Uterus (tissue), 4 donors: Measurements from ENCODE around the gene KCNH4. TPM values are rescaled to one million over a fixed set of nuclear protein-coding genes. Genes with fewer than 3 reads are reported as not detected.
"Not testable (repeated sequence)": the region's sequence is repeated elsewhere in the genome, so short reads cannot be mapped to it uniquely, and the experiment has no call there.

Experiments used
- DNase-seq, 2 donors: peaks; one replicate each; pipeline ENCODE4 v3.0.0-alpha.2; 2019 to 2020
- H3K27ac ChIP-seq, 2 donors: fragments of 200-600 bp; sonication (generic); 1 replicate in 1 of 2; 2 replicates in 1 of 2; pipeline ENCODE4 v1.5.1; 2016 to 2018
- H3K27me3 ChIP-seq, 2 donors: fragments of 200-600 bp; sonication (generic); one replicate each; pipeline ENCODE4 v1.5.1; 2018 to 2019; ENCODE audit warnings: control low read depth in 1 of 2
- H3K36me3 ChIP-seq, 2 donors: fragments of 200-600 bp; sonication (generic); one replicate each; pipeline ENCODE4 v1.5.1; 2019; ENCODE audit warnings: control low read depth in 1 of 2
- H3K4me1 ChIP-seq, 2 donors: fragments of 200-600 bp; sonication (generic); one replicate each; pipeline ENCODE4 v1.5.1; 2018 to 2019; ENCODE audit warnings: control low read depth in 1 of 2
- H3K4me3 ChIP-seq, 2 donors: fragments of 200-600 bp; sonication (generic); 1 replicate in 1 of 2; 2 replicates in 1 of 2; pipeline ENCODE4 v1.5.1; 2018 to 2019; ENCODE audit warnings: mild to moderate bottlenecking in 1 of 2
- H3K9me3 ChIP-seq, 2 donors: fragments of 200-600 bp; sonication (generic); one replicate each; pipeline ENCODE4 v1.5.1; 2019; ENCODE audit warnings: control low read depth in 1 of 2
- POLR2A ChIP-seq, 2 donors: fragments of 450-650 bp; IDR thresholded peaks; one replicate each; pipeline ENCODE4 v1.6.1; 2016; ENCODE audit warnings: antibody characterized with exemption in 2 of 2, mild to moderate bottlenecking in 1 of 2, moderate library complexity in 1 of 2
- intact Hi-C: fragments of 100-400 bp; cut with DNase I; formaldehyde crosslinking; loops from one replicate; pipeline ENCODE4 v1.15.1; 2023; ENCODE audit warnings: low total_unique reads
- total RNA-seq, 4 donors: library from RNA; depleted of rRNA in 3 of 4; stranded (reverse); fragments of >200 nt in 3 of 4; gene quantifications; one replicate each; pipeline versions ENCODE4 v1.1.0 to v1.2.4, GENCODE V29; 2014 to 2023
- TF ChIP-seq, protein P1 (sequence below), 4 experiments: fragments of 200-600 bp in 2 of 4; fragments of 450-650 bp in 2 of 4; sonication (generic) in 2 of 4; IDR thresholded peaks; one replicate each; pipeline ENCODE4 v1.5.1; 2016 to 2019; ENCODE audit warnings: antibody characterized with exemption in 4 of 4, mild to moderate bottlenecking in 2 of 4, moderate library complexity in 1 of 4
- donor health status: DM: yes; HTN: yes; CAD: no.

Gene KCNH4
- total RNA-seq, 4 donors from 2014 or later: 0.55 TPM; not detected in 3

DNA sequence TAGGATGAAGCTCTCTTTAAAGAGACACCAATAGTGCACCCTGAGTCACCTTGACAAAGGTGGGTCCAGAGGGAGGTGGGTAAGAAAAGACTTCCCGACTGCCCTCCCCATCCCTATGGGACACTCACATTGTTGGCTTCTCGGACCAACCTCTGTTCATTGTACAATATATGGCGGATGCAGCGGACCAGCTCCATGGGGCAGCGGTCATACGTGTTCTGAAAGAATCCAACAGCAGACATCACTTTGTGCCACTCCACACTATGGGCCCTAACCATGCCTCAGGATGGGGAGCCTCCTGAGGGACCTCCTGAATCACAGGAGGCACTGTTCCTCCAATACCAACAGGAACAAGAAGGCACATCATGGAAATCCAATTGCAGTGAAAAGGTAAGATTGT, 43.7 kb upstream of the KCNH4 start:
- H3K9me3 ChIP-seq: no peaks in the 10 kb centered on the region
- DNase-seq: no peak
- no peaks in the 10 kb centered on the region for H3K4me1 ChIP-seq
- no peak overlapping the region for H3K4me3 ChIP-seq
- no peaks in the 10 kb centered on the region for H3K27me3 ChIP-seq
- TF ChIP-seq POLR2A (IDR thresholded peaks at IDR 0.05): no peak
- TF ChIP-seq, protein P1, sequence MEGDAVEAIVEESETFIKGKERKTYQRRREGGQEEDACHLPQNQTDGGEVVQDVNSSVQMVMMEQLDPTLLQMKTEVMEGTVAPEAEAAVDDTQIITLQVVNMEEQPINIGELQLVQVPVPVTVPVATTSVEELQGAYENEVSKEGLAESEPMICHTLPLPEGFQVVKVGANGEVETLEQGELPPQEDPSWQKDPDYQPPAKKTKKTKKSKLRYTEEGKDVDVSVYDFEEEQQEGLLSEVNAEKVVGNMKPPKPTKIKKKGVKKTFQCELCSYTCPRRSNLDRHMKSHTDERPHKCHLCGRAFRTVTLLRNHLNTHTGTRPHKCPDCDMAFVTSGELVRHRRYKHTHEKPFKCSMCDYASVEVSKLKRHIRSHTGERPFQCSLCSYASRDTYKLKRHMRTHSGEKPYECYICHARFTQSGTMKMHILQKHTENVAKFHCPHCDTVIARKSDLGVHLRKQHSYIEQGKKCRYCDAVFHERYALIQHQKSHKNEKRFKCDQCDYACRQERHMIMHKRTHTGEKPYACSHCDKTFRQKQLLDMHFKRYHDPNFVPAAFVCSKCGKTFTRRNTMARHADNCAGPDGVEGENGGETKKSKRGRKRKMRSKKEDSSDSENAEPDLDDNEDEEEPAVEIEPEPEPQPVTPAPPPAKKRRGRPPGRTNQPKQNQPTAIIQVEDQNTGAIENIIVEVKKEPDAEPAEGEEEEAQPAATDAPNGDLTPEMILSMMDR (IDR thresholded peaks at IDR 0.05): no peak
- intact Hi-C loops: no loop called here
- H3K27ac ChIP-seq: no peak overlapping the region
- H3K36me3 ChIP-seq: no peaks in the 10 kb centered on the region

DNA sequence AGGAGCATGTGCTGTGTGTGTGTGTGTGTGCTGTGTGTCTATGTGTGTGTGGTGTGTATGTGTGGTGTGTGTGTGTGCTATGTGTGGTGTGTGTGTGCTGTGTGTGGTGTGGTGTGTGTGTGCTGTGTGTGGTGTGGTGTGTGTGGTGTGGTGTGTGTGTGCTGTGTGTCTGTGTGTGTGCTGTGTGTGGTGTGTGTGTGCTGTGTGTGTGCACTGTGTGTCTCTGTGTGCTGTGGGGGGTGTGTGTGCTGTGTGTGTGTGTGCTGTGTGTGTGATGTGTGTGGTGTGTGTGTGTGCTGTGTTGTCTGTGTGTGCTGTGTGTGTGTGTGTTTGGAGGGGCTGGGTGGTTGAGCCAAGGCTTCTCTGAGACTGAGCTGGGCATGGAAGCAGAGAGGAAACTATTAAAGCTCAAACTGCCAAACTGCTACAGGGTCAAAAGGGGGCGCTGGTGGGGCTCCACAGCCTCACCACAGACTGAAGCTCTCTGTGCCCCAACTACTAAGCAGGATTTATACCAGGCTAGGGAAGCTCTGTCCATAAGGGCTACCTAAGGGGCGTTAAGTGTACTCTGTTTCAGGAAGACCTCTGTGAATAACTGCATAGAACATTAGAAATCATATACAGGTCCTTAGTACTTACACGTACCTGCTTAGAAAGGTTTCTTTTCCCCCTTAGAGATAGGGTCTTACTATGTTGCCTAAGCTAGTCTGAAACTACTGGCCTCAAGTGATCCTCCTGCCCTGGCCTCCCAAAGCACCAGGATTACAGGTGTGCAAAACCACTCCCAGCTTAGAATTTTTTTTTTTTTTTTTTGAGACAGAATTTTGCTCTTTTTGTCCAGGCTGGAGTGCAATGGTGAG, 41.2 kb upstream of the KCNH4 start:
- H3K4me1 ChIP-seq: no peaks in the 10 kb centered on the region
- H3K4me3 ChIP-seq: no peak overlapping the region
- TF ChIP-seq, protein P1 (IDR thresholded peaks at IDR 0.05): peak in 3 of 4 experiments; percentile 17 to 24 (median 23)
- TF ChIP-seq POLR2A (IDR thresholded peaks at IDR 0.05): no peak
- DNase-seq: no peak
- intact Hi-C loops: no loop called here
- H3K9me3 ChIP-seq: no peaks in the 10 kb centered on the region
- no peaks in the 10 kb centered on the region for H3K36me3 ChIP-seq
- H3K27ac ChIP-seq: no peak overlapping the region
- H3K27me3 ChIP-seq: no peaks in the 10 kb centered on the region

DNA sequence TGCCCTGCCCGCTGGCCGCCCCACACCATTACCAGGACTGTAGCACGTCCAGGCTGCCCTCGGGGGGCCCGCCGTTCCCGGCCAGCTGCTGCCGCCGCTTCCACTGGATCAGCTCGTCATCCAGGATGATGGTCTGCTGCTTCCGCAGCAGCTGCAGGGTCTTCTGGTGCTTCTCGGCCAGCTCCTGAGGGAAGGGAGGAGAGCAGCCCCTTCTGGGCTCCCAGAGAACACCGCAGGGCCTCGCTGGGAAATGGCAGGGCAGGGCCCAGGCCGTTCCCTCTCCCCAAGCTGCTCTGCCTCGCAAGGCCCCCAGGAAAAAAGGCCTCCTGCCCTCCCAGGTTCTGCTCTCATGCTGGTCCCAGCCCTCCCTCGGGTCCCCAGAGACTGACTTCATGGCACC, 38.3 kb upstream of the KCNH4 start:
- H3K4me1 ChIP-seq, intact Hi-C loops, H3K36me3 ChIP-seq, H3K27me3 ChIP-seq, H3K4me3 ChIP-seq, H3K27ac ChIP-seq, H3K9me3 ChIP-seq, DNase-seq: not testable (repeated sequence)

DNA sequence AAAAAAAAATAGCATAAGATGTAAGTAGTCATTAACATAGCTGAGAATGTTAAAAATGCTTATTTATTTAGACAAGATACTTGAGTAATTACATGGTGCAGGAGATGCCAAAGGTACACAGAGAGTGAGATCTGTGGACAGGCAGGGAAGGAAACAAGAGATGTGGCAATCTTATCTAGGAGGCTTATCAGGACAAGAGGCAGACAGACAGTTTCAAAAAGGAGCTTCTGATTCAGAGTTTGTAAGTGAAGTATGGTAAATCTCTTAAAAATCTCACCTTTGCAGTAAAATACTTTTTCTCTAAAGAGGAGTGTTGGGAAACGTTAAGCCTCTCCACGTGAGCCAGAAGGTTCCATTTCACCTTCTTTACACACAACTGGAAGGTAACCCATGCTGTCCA, 33.2 kb upstream of the KCNH4 start:
- Histone ChIP-seq H3K36me3 (no peaks in the 10 kb centered on the region), H3K27ac (no peak overlapping the region)

DNA sequence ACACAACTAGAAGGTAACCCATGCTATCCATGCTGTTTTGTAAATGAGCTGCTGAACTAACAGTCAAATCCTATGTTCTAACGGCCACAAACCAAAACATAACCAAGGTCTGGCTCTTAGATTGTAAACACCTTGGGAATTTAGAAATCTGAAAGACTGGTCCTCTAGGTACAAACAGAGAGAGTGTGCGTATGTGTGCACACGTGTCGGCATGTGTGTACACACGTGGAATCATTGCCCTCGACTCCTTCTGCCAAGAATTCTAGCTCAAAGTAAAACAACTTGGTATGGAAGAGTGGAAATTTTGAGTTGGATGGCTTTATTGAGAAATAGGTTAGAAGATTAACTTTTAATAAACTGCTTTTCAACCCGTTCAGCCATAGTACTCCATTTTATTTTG, 31.4 kb upstream of the KCNH4 start:
- Histone ChIP-seq H3K4me1 (no peaks in the 10 kb centered on the region), H3K9me3 (no peaks in the 10 kb centered on the region), H3K36me3 (no peaks in the 10 kb centered on the region), H3K27ac (peak overlapping the region in 1 of 2 donors; percentile 52), H3K4me3 (no peak overlapping the region), H3K27me3 (no peaks in the 10 kb centered on the region)
- TF ChIP-seq, protein P1 (IDR thresholded peaks at IDR 0.05): no peak
- no peak for TF ChIP-seq POLR2A (IDR thresholded peaks at IDR 0.05)
- intact Hi-C loops: no loop called here
- no peak for DNase-seq

More for the DNA sequence above, 33.2 kb upstream of the KCNH4 start:
- no peak overlapping the region for H3K4me3 ChIP-seq
- no peaks in the 10 kb centered on the region for H3K9me3 ChIP-seq
- H3K4me1 ChIP-seq: no peaks in the 10 kb centered on the region
- no peak for TF ChIP-seq POLR2A (IDR thresholded peaks at IDR 0.05)
- TF ChIP-seq, protein P1 (IDR thresholded peaks at IDR 0.05): no peak
- no peaks in the 10 kb centered on the region for H3K27me3 ChIP-seq
- DNase-seq: no peak
- intact Hi-C loops: no loop called here

DNA sequence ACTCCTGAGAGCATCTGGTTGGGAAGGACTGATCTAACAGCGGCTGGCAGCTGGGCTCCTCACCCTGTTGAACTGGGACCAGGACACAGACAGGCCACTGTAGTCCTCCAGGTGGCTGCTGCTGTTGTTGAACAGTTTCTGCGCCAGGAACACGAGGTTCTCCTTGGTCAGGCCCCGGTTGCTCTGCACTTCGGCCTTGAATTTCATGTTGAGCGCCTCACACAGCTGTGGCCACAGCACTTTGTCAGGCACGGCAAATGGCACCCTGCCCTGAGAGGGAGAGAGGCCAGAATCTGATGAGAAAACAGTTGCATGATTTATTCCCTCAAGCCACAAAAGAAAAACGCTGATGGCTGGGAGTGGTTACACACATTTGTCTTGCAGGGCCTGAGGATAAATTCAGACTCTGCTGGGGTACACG, 31.0 kb upstream of the KCNH4 start:
- H3K9me3 ChIP-seq, H3K4me1 ChIP-seq, H3K27me3 ChIP-seq, intact Hi-C loops, H3K36me3 ChIP-seq, H3K4me3 ChIP-seq: not testable (repeated sequence)
- peak overlapping the region in 1 of 2 donors; percentile 52 for H3K27ac ChIP-seq
- DNase-seq: peak; percentile 67 to 80
